Ascending aorta (tissue), 2 donors: ENCODE data around the gene UNC13A. TPM values are rescaled to one million over a fixed set of nuclear protein-coding genes. Genes with fewer than 3 reads are reported as not detected.
A peak's percentile ranks its signal among the peaks of the same experiment; 100 is the strongest.

Source experiments
- DNase-seq, 2 donors: peaks; one replicate each; pipeline ENCODE4 v3.0.0-alpha.2; 2019; ENCODE audit warnings: low spot score in 2 of 2
- H3K27ac ChIP-seq, 2 donors: fragments of 200-600 bp; sonication (generic); one replicate each; pipeline ENCODE4 v1.5.1; 2016 to 2017; ENCODE audit warnings: mild to moderate bottlenecking in 1 of 2
- H3K27me3 ChIP-seq: fragments of 200-600 bp; sonication (generic); one replicate; pipeline ENCODE4 v1.5.1; 2017
- H3K36me3 ChIP-seq, 2 donors: fragments of 200-600 bp; sonication (generic); one replicate each; pipeline ENCODE4 v1.5.1; 2016
- H3K4me1 ChIP-seq, 2 donors: fragments of 200-600 bp; sonication (generic); one replicate each; pipeline ENCODE4 v1.5.1; 2016 to 2017; ENCODE audit warnings: mild to moderate bottlenecking in 1 of 2
- H3K4me3 ChIP-seq, 2 donors: fragments of 200-600 bp; sonication (generic); one replicate each; pipeline ENCODE4 v1.5.1; 2016 to 2017; ENCODE audit warnings: mild to moderate bottlenecking in 1 of 2
- H3K9me3 ChIP-seq, 2 donors: fragments of 200-600 bp; sonication (generic); one replicate each; pipeline ENCODE4 v1.5.1; 2016
- CTCF ChIP-seq, 3 experiments: fragments of 200-600 bp in 2 of 3; fragments of 450-650 bp in 1 of 3; sonication (generic) in 2 of 3; IDR thresholded peaks; one replicate each; pipeline ENCODE4 v1.5.1; 2016 to 2019; ENCODE audit warnings: antibody characterized with exemption in 3 of 3, mild to moderate bottlenecking in 1 of 3, moderate library complexity in 1 of 3
- intact Hi-C: fragments of 100-400 bp; cut with DNase I; formaldehyde crosslinking; loops from one replicate; pipeline ENCODE4 v1.15.1; 2023
- total RNA-seq: library from RNA; depleted of rRNA; stranded (reverse); fragments of >200 nt; gene quantifications from one replicate; pipeline ENCODE4 v1.1.0, GENCODE V29; 2016

Gene UNC13A
- total RNA-seq, 1 donor from 2014 or later = 2.2 TPM

- no peaks in the 10 kb centered on the region for H3K36me3 ChIP-seq
- no peak for TF ChIP-seq CTCF (IDR thresholded peaks at IDR 0.05)
- peaks cover 4 to 22% of the 10 kb centered on the region in 2 donors for H3K4me1 ChIP-seq
- H3K4me3 ChIP-seq = no peak overlapping the region
- H3K27ac ChIP-seq = no peak overlapping the region
- no peaks in the 10 kb centered on the region for H3K9me3 ChIP-seq
- peaks cover 3% of the 10 kb centered on the region for H3K27me3 ChIP-seq
- DNase-seq = no peak
- intact Hi-C loops = no loop called here
These were observed 5.9 kb downstream of the UNC13A start for GRCh38 chr19:17682273-17682672.

GRCh38 chr19:17681505-17682125, 6.5 kb downstream of the UNC13A start:
- Histone ChIP-seq H3K4me3 (no peak overlapping the region), H3K27ac (no peak overlapping the region), H3K4me1 (peaks cover 4 to 15% of the 10 kb centered on the region in 2 donors), H3K9me3 (no peaks in the 10 kb centered on the region), H3K27me3 (peaks cover 3% of the 10 kb centered on the region), H3K36me3 (no peaks in the 10 kb centered on the region)
- TF ChIP-seq CTCF (IDR thresholded peaks at IDR 0.05) = no peak
- DNase-seq = peak in 1 of 2 donors; percentile 69
- intact Hi-C loops = no loop called here

- TF ChIP-seq CTCF (IDR thresholded peaks at IDR 0.05) = peak in 1 of 3 experiments; percentile 8
- intact Hi-C loops = loop anchor here (1.0 kb wide), 2 partner anchors 22 to 37 kb away; no protein-coding TSS in a partner anchor
- Histone ChIP-seq H3K27me3 (peaks cover 3% of the 10 kb centered on the region), H3K9me3 (no peaks in the 10 kb centered on the region), H3K4me3 (peak overlapping the region; percentile 58 to 61), H3K36me3 (no peaks in the 10 kb centered on the region), H3K4me1 (peaks cover 4 to 9% of the 10 kb centered on the region in 2 donors), H3K27ac (peak overlapping the region; percentile 66 to 81)
- peak; percentile 72 to 95 for DNase-seq
These were observed 7.9 kb downstream of the UNC13A start for GRCh38 chr19:17680230-17680722.

- Histone ChIP-seq H3K27ac (peak overlapping the region; percentile 66 to 81), H3K27me3 (peaks cover 3% of the 10 kb centered on the region)
- TF ChIP-seq CTCF (IDR thresholded peaks at IDR 0.05) = no peak
These were observed 8.5 kb downstream of the UNC13A start for GRCh38 chr19:17679526-17680229.

GRCh38 chr19:17678836-17679235, 9.3 kb downstream of the UNC13A start:
- H3K9me3 ChIP-seq = no peaks in the 10 kb centered on the region
- peaks cover 4 to 9% of the 10 kb centered on the region in 2 donors for H3K4me1 ChIP-seq
- no peak for DNase-seq
- intact Hi-C loops = no loop called here
- H3K36me3 ChIP-seq = no peaks in the 10 kb centered on the region
- H3K27me3 ChIP-seq = no peaks in the 10 kb centered on the region
- H3K27ac ChIP-seq = peak overlapping the region; percentile 66 to 81
- H3K4me3 ChIP-seq = no peak overlapping the region
- TF ChIP-seq CTCF (IDR thresholded peaks at IDR 0.05) = no peak

More at GRCh38 chr19:17679526-17680229, 8.5 kb downstream of the UNC13A start:
- Histone ChIP-seq H3K4me3 (peak overlapping the region; percentile 58 to 61), H3K9me3 (no peaks in the 10 kb centered on the region), H3K4me1 (peaks cover 4 to 9% of the 10 kb centered on the region in 2 donors), H3K36me3 (no peaks in the 10 kb centered on the region)
- intact Hi-C loops = loop anchor here (1.0 kb wide), 2 partner anchors 21 to 38 kb away; no protein-coding TSS in a partner anchor
- DNase-seq = no peak
